Mesenchymal stem cell (in vitro differentiated cells and primary cell): ENCODE data around the gene UTF1.
A peak's percentile ranks its signal among the peaks of the same experiment; 100 is the strongest.

Experiments used
- DNase-seq: peaks from one replicate; pipeline ENCODE4 v3.0.0-alpha.2; 2013
- H2AFZ ChIP-seq: one replicate; pipeline ENCODE4 v1.6.1; 2013; ENCODE audit warnings: low read depth, mild to moderate bottlenecking, control low read depth, inconsistent platforms, low read length, moderate library complexity
- H2AK5ac ChIP-seq: 2 replicates; pipeline ENCODE4 v1.6.1; 2013; ENCODE audit warnings: low read length, moderate library complexity, mild to moderate bottlenecking, inconsistent platforms; ENCODE audit not compliant: severe bottlenecking
- H2BK120ac ChIP-seq: one replicate; pipeline ENCODE4 v1.6.1; 2013; ENCODE audit warnings: low read depth, mild to moderate bottlenecking, inconsistent platforms, low read length, moderate library complexity
- H2BK12ac ChIP-seq, 2 experiments: one replicate each; pipeline ENCODE4 v1.6.1; 2013; ENCODE audit warnings: inconsistent platforms in 2 of 2, low read length in 2 of 2, mild to moderate bottlenecking in 2 of 2, moderate library complexity in 2 of 2, control low read depth in 1 of 2
- H2BK15ac ChIP-seq: one replicate; pipeline ENCODE4 v1.6.1; 2013; ENCODE audit warnings: mild to moderate bottlenecking, low read depth, inconsistent platforms; ENCODE audit not compliant: poor library complexity, severe bottlenecking
- H2BK5ac ChIP-seq: 2 replicates; pipeline ENCODE4 v1.6.1; 2013; ENCODE audit warnings: low read depth, mild to moderate bottlenecking, low read length, control low read depth, inconsistent platforms; ENCODE audit not compliant: poor library complexity, severe bottlenecking
- H3K14ac ChIP-seq, 2 experiments: one replicate each; pipeline ENCODE4 v1.6.1; 2013; ENCODE audit warnings: inconsistent platforms in 2 of 2, low read length in 2 of 2, control low read depth in 1 of 2, mild to moderate bottlenecking in 1 of 2, moderate library complexity in 1 of 2
- H3K18ac ChIP-seq, 2 experiments: one replicate each; pipeline ENCODE4 v1.6.1; 2013; ENCODE audit warnings: inconsistent platforms in 2 of 2, low read length in 2 of 2, control low read depth in 1 of 2, low read depth in 1 of 2, mild to moderate bottlenecking in 1 of 2
- H3K23ac ChIP-seq, 2 experiments: one replicate each; pipeline ENCODE4 v1.6.1; 2013; ENCODE audit warnings: inconsistent platforms in 2 of 2, low read length in 2 of 2, mild to moderate bottlenecking in 2 of 2, moderate library complexity in 2 of 2, control low read depth in 1 of 2
- H3K27ac ChIP-seq: 2 replicates; pipeline ENCODE4 v1.5.1; 2013; ENCODE audit warnings: mild to moderate bottlenecking, moderate library complexity, low read length, control low read depth, inconsistent platforms; ENCODE audit not compliant: poor library complexity, severe bottlenecking
- H3K27me3 ChIP-seq, 2 experiments: 2 replicates each; pipeline versions ENCODE4 v1.6.1 to v1.7.0; 2013; ENCODE audit warnings: low read length in 2 of 2, mild to moderate bottlenecking in 2 of 2, moderate library complexity in 2 of 2, control low read depth in 1 of 2, inconsistent platforms in 1 of 2; ENCODE audit not compliant: control insufficient read depth in 1 of 2, insufficient read depth in 1 of 2
- H3K36me3 ChIP-seq, 2 experiments: 2 replicates each; pipeline versions ENCODE4 v1.6.1 to v1.7.0; 2013; ENCODE audit warnings: low read length in 2 of 2, control low read depth in 1 of 2, inconsistent platforms in 1 of 2, low read depth in 1 of 2, mild to moderate bottlenecking in 1 of 2; ENCODE audit not compliant: insufficient read depth in 2 of 2, control insufficient read depth in 1 of 2
- H3K4ac ChIP-seq, 2 experiments: one replicate each; pipeline ENCODE4 v1.6.1; 2013; ENCODE audit warnings: inconsistent platforms in 2 of 2, low read length in 2 of 2, mild to moderate bottlenecking in 2 of 2, moderate library complexity in 2 of 2, control low read depth in 1 of 2, low read depth in 1 of 2
- H3K4me1 ChIP-seq: 2 replicates; pipeline ENCODE4 v1.6.1; 2013; ENCODE audit warnings: low read depth, low read length, control low read depth; ENCODE audit not compliant: control insufficient read depth, insufficient read depth
- H3K4me2 ChIP-seq: 2 replicates; pipeline ENCODE4 v1.6.1; 2013; ENCODE audit warnings: low read length, mild to moderate bottlenecking, inconsistent platforms; ENCODE audit not compliant: poor library complexity, severe bottlenecking
- H3K4me3 ChIP-seq, 2 experiments: 2 replicates each; pipeline versions ENCODE4 v1.5.1 to v1.7.0; 2013; ENCODE audit warnings: low read length in 2 of 2, mild to moderate bottlenecking in 2 of 2, control low read depth in 1 of 2, low read depth in 1 of 2; ENCODE audit not compliant: insufficient read depth in 1 of 2
- H3K79me1 ChIP-seq: replicated peaks from 2 replicates; pipeline ENCODE4 v1.6.1; 2013; ENCODE audit warnings: mild to moderate bottlenecking, control low read depth, low read length, inconsistent platforms; ENCODE audit not compliant: poor library complexity, severe bottlenecking
- H3K9ac ChIP-seq: 2 replicates; pipeline ENCODE4 v1.7.0; 2013; ENCODE audit warnings: mild to moderate bottlenecking, low read length, moderate library complexity
- H3K9me3 ChIP-seq: 2 replicates; pipeline ENCODE4 v1.7.0; 2013; ENCODE audit warnings: mild to moderate bottlenecking, low read length; ENCODE audit not compliant: control insufficient read depth
- H4K8ac ChIP-seq: one replicate; pipeline ENCODE4 v1.6.1; 2013; ENCODE audit warnings: inconsistent platforms, mild to moderate bottlenecking, low read length, moderate library complexity
- H4K91ac ChIP-seq: one replicate; pipeline ENCODE4 v1.6.1; 2013; ENCODE audit warnings: mild to moderate bottlenecking, low read length, inconsistent platforms
- WGBS: methylation state at CpG from one replicate; pipeline ENCODE4 v1.1.7; 2013; ENCODE audit warnings: mixed read lengths; 5-methylcytosine and 5-hydroxymethylcytosine counted together

Gene UTF1

GRCh38 chr10:133197786-133198185, 32.2 kb upstream of the UTF1 start:
- H3K36me3 ChIP-seq: no peaks in the 10 kb centered on the region
- H3K9me3 ChIP-seq: no peaks in the 10 kb centered on the region
- H3K79me1 ChIP-seq: no peaks in the 10 kb centered on the region
- WGBS: 83% methylated on average over 7 of the region's 9 CpGs
- H3K14ac ChIP-seq: no peak overlapping the region
- H2AK5ac ChIP-seq: no peak overlapping the region
- H2BK5ac ChIP-seq: no peak overlapping the region
- no peak overlapping the region for H2BK120ac ChIP-seq
- no peak for DNase-seq
- no peak overlapping the region for H3K27ac ChIP-seq
- no peak overlapping the region for H4K91ac ChIP-seq
- no peak overlapping the region for H3K9ac ChIP-seq
- no peak overlapping the region for H3K18ac ChIP-seq
- no peak overlapping the region for H2AFZ ChIP-seq
- H4K8ac ChIP-seq: no peak overlapping the region
- H2BK12ac ChIP-seq: no peak overlapping the region
- no peak overlapping the region for H3K23ac ChIP-seq
- peak overlapping the region in 1 of 2 experiments; percentile 26 for H3K4me3 ChIP-seq
- no peak overlapping the region for H2BK15ac ChIP-seq
- peaks cover 3% of the 10 kb centered on the region for H3K4me1 ChIP-seq
- no peak overlapping the region for H3K4me2 ChIP-seq
- H3K27me3 ChIP-seq: peaks cover 0 to 6% of the 10 kb centered on the region in 2 experiments
- H3K4ac ChIP-seq: no peak overlapping the region

GRCh38 chr10:133198206-133198605, 31.8 kb upstream of the UTF1 start:
- H3K9me3 ChIP-seq: no peaks in the 10 kb centered on the region
- no peak overlapping the region for H2AK5ac ChIP-seq
- H3K27me3 ChIP-seq: peaks cover 0 to 6% of the 10 kb centered on the region in 2 experiments
- peaks cover 3% of the 10 kb centered on the region for H3K4me1 ChIP-seq
- H2BK15ac ChIP-seq: no peak overlapping the region
- H2BK120ac ChIP-seq: no peak overlapping the region
- no peak overlapping the region for H2BK12ac ChIP-seq
- no peak overlapping the region for H3K27ac ChIP-seq
- H4K91ac ChIP-seq: no peak overlapping the region
- no peaks in the 10 kb centered on the region for H3K79me1 ChIP-seq
- H3K9ac ChIP-seq: no peak overlapping the region
- no peak overlapping the region for H2BK5ac ChIP-seq
- WGBS: 95% methylated on average over 26 of the region's 26 CpGs
- no peak overlapping the region for H4K8ac ChIP-seq
- H3K4ac ChIP-seq: no peak overlapping the region
- no peaks in the 10 kb centered on the region for H3K36me3 ChIP-seq
- H3K4me2 ChIP-seq: no peak overlapping the region
- H3K4me3 ChIP-seq: peak overlapping the region in 1 of 2 experiments; percentile 26
- H3K14ac ChIP-seq: no peak overlapping the region
- no peak for DNase-seq
- H2AFZ ChIP-seq: no peak overlapping the region
- H3K18ac ChIP-seq: no peak overlapping the region
- no peak overlapping the region for H3K23ac ChIP-seq

GRCh38 chr10:133198621-133199487, 31.2 kb upstream of the UTF1 start:
- Histone ChIP-seq H3K9me3 (no peaks in the 10 kb centered on the region), H3K36me3 (no peaks in the 10 kb centered on the region), H3K4ac (no peak overlapping the region), H2AK5ac (no peak overlapping the region), H3K9ac (no peak overlapping the region), H3K27me3 (peaks cover 0 to 6% of the 10 kb centered on the region in 2 experiments), H2BK15ac (no peak overlapping the region), H3K4me1 (peaks cover 3% of the 10 kb centered on the region), H2BK120ac (no peak overlapping the region), H3K14ac (no peak overlapping the region), H3K4me3 (no peak overlapping the region), H2BK5ac (no peak overlapping the region), H3K79me1 (no peaks in the 10 kb centered on the region), H4K91ac (no peak overlapping the region), H3K23ac (no peak overlapping the region), H3K18ac (no peak overlapping the region), H2BK12ac (no peak overlapping the region), H3K27ac (no peak overlapping the region), H4K8ac (no peak overlapping the region), H2AFZ (no peak overlapping the region), H3K4me2 (no peak overlapping the region)
- WGBS: 89% methylated on average over 49 of the region's 54 CpGs
- DNase-seq: no peak

DNA sequence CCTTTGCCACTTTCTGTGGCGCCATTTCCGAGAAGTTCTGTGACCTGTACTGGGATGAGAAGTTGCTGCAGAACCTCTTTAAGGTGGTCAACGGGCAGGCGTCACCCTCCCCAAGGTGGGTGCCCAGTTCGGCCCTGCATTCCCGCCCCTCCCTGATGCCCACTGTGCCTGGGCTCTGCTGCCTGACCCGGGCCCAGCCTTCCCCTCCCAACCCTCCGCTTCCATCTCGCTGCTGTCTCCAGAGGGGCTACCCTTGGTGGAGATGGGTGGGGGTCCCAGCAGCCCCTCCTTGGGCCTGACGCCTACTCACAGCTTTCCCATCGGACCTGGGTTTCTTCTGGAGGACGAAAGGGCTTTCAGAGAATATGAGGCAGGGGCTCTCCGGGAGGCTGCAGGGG, 30.5 kb upstream of the UTF1 start:
- Histone ChIP-seq H4K91ac (no peak overlapping the region), H3K27me3 (peaks cover 0 to 3% of the 10 kb centered on the region in 2 experiments)

More for the DNA sequence above, 30.5 kb upstream of the UTF1 start:
- Histone ChIP-seq H3K4me2 (no peak overlapping the region), H3K4me3 (no peak overlapping the region), H3K4ac (no peak overlapping the region), H3K27ac (no peak overlapping the region), H3K9me3 (no peaks in the 10 kb centered on the region), H2BK12ac (no peak overlapping the region), H2AK5ac (no peak overlapping the region), H2BK15ac (no peak overlapping the region), H3K18ac (no peak overlapping the region), H3K36me3 (no peaks in the 10 kb centered on the region), H3K79me1 (no peaks in the 10 kb centered on the region), H4K8ac (peak overlapping the region; percentile 50), H2BK120ac (no peak overlapping the region), H3K9ac (no peak overlapping the region), H2BK5ac (no peak overlapping the region), H3K23ac (no peak overlapping the region), H3K4me1 (peaks cover 3% of the 10 kb centered on the region), H2AFZ (no peak overlapping the region), H3K14ac (no peak overlapping the region)
- no peak for DNase-seq
- 87% methylated on average over 11 of the region's 13 CpGs for WGBS
